ENCODE results near the gene NKD2. TPM values are rescaled to one million over a fixed set of nuclear protein-coding genes. Genes with fewer than 3 reads are reported as not detected.

The NKD2 gene
- total and polyA plus RNA-seq, 12 donors = 0.22 to 32.8 (median 10.8) TPM

- intact Hi-C loops (cut with DNase I) = loop anchor here (10.0 kb wide), 1 partner anchor 140 kb away; no protein-coding TSS in a partner anchor
- H3K4me3 ChIP-seq = peak overlapping the region in 3 of 4 donors; percentile 3 to 60 (median 28)
- peaks cover 20% of the 10 kb centered on the region for H3K27me3 ChIP-seq
- peak overlapping the region in 3 of 5 donors; percentile 32 to 71 (median 62) for H3K27ac ChIP-seq
- DNase-seq = peak; percentile 62 to 76 (median 72)
- TF ChIP-seq, protein P1, sequence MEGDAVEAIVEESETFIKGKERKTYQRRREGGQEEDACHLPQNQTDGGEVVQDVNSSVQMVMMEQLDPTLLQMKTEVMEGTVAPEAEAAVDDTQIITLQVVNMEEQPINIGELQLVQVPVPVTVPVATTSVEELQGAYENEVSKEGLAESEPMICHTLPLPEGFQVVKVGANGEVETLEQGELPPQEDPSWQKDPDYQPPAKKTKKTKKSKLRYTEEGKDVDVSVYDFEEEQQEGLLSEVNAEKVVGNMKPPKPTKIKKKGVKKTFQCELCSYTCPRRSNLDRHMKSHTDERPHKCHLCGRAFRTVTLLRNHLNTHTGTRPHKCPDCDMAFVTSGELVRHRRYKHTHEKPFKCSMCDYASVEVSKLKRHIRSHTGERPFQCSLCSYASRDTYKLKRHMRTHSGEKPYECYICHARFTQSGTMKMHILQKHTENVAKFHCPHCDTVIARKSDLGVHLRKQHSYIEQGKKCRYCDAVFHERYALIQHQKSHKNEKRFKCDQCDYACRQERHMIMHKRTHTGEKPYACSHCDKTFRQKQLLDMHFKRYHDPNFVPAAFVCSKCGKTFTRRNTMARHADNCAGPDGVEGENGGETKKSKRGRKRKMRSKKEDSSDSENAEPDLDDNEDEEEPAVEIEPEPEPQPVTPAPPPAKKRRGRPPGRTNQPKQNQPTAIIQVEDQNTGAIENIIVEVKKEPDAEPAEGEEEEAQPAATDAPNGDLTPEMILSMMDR (IDR thresholded peaks at IDR 0.05) = peak in 3 of 6 experiments; percentile 16 to 22 (median 20)
- no peak for TF ChIP-seq POLR2A (IDR thresholded peaks at IDR 0.05)
- peaks cover 4 to 19% of the 10 kb centered on the region in 2 donors for H3K4me1 ChIP-seq (replicated peaks in 1 of 2)
- H3K36me3 ChIP-seq (replicated peaks in 1 of 2) = no peaks in the 10 kb centered on the region
- H3K9me3 ChIP-seq (replicated peaks in 1 of 3) = no peaks in the 10 kb centered on the region
- 0 to 2% (median 1%) methylated on average over 1 to 88 of the region's 88 CpGs for WGBS, 4 donors
These were observed 3.9 kb upstream of the NKD2 start for GRCh38 chr5:1004461-1005248.

DNA sequence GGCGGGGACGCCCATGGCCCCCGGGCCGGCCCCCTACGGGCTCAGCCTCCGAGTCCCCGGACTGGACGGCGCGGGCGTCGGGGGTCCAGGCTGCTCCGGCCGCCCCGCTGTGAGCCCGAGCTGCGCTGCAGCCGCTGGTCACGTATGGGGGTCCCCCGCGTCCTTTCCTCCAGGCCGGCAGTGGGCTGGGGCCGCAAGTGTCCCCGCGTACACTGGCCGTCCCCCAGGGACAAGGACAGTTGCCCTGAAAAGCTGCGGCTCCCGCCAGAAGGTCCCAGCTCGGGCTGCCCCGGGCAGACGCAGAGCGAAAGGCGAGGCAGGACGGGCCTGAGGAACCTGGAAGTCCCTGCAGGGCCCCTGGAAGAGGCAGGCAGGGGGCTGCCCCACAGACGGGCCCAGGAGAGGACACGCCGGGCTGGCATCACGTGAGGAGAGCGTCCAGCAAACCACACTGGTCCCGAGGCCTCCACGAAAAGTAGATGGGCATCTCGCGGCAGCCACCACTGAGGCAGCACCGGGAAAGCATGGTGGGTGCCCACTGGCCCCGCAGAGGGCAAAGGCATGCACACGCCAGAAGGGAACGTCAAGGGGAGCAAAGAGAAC lies 3.3 kb upstream of the NKD2 start:
- TF ChIP-seq, protein P1 (IDR thresholded peaks at IDR 0.05) = no peak
- TF ChIP-seq POLR2A (IDR thresholded peaks at IDR 0.05) = no peak
- H3K36me3 ChIP-seq (replicated peaks in 1 of 2) = no peaks in the 10 kb centered on the region
- WGBS, 4 donors = 35 to 58% (median 45%) methylated on average over 12 to 47 of the region's 47 CpGs
- peak overlapping the region in 1 of 4 donors; percentile 60 for H3K4me3 ChIP-seq
- H3K27me3 ChIP-seq = peaks cover 26% of the 10 kb centered on the region
- intact Hi-C loops (cut with DNase I) = loop anchor here (10.0 kb wide), 1 partner anchor 139 kb away; no protein-coding TSS in a partner anchor
- peak in 5 of 7 donors; percentile 8 to 42 (median 13) for DNase-seq
- peak overlapping the region in 2 of 5 donors; percentile 62 to 71 for H3K27ac ChIP-seq
- H3K9me3 ChIP-seq (replicated peaks in 1 of 3) = no peaks in the 10 kb centered on the region
- H3K4me1 ChIP-seq (replicated peaks in 1 of 2) = peaks cover 4 to 19% of the 10 kb centered on the region in 2 donors

- no peak for TF ChIP-seq POLR2A (IDR thresholded peaks at IDR 0.05)
- TF ChIP-seq, protein P1 (IDR thresholded peaks at IDR 0.05) = no peak
- H3K9me3 ChIP-seq (replicated peaks in 1 of 3) = no peaks in the 10 kb centered on the region
- peak in 5 of 7 donors; percentile 7 to 42 (median 12) for DNase-seq
- intact Hi-C loops (cut with DNase I) = loop anchor here (10.0 kb wide), 1 partner anchor 139 kb away; no protein-coding TSS in a partner anchor
- no peaks in the 10 kb centered on the region for H3K36me3 ChIP-seq (replicated peaks in 1 of 2)
- no peak overlapping the region for H3K4me3 ChIP-seq
- H3K4me1 ChIP-seq (replicated peaks in 1 of 2) = peaks cover 4 to 19% of the 10 kb centered on the region in 2 donors
- H3K27ac ChIP-seq = no peak overlapping the region
- H3K27me3 ChIP-seq = peaks cover 33% of the 10 kb centered on the region
- WGBS, 4 donors = 92 to 97% (median 95%) methylated on average over 8 to 13 of the region's 13 CpGs
These were observed 2.5 kb upstream of the NKD2 start for GRCh38 chr5:1005904-1006655.

Measured in adrenal gland (tissue), 12 donors.